H1 (cell line): ENCODE data around the gene NECTIN2. TPM values are rescaled to one million over a fixed set of nuclear protein-coding genes. Genes with fewer than 3 reads are reported as not detected.

Experiments used
- ASH2L ChIP-seq: fragments of 200-600, 300-600 bp; sonication (generic); IDR thresholded peaks from one replicate; pipeline ENCODE4 v1.7.1; 2017; ENCODE audit warnings: low read length
- EGR1 ChIP-seq: IDR thresholded peaks from 2 replicates; pipeline ENCODE4 v1.6.1; 2011; ENCODE audit warnings: low read depth, low read length, borderline replicate concordance
- KDM5A ChIP-seq: fragments of 200-600 bp; IDR thresholded peaks from 2 replicates; pipeline ENCODE4 v1.7.1; 2012; ENCODE audit warnings: mild to moderate bottlenecking, low read length, inconsistent platforms, mixed read lengths
- polyA plus RNA-seq, 7 experiments: library from polyadenylated mRNA; depleted of rRNA in 3 of 7; stranded (reverse) in 5 of 7; unstranded in 2 of 7; fragments of >200 nt in 5 of 7; fragments of 200-250 nt in 2 of 7; gene quantifications; 1 replicate in 5 of 7; 2 replicates in 1 of 7; 4 replicates in 1 of 7; pipeline versions ENCODE4 v1.2.1 to v1.2.3, GENCODE V29; 2011 to 2013; ENCODE audit warnings: missing spikeins in 2 of 7, mixed read lengths in 2 of 7
- total RNA-seq: library from RNA; stranded (reverse); fragmentation: NEBNext Ultra II Directional; extraction: Animal tissue kit (Norgen Biotek cat#: 25700); gene quantifications from 2 replicates; pipeline ENCODE4 v1.2.1, GENCODE V29; 2021
- TF ChIP-seq, protein P1 (sequence below): fragments of 300-600 bp; sonication (generic); IDR thresholded peaks from 2 replicates; pipeline ENCODE4 v1.7.1; 2012; ENCODE audit warnings: low read length, moderate library complexity, mild to moderate bottlenecking, inconsistent platforms; ENCODE audit not compliant: insufficient replicate concordance

NECTIN2 gene
- total and polyA plus RNA-seq, 2 of the 8 experiments (the other 6 are each of a cell fraction or from before 2014, with no cell fraction given) = 184 to 237 TPM

DNA sequence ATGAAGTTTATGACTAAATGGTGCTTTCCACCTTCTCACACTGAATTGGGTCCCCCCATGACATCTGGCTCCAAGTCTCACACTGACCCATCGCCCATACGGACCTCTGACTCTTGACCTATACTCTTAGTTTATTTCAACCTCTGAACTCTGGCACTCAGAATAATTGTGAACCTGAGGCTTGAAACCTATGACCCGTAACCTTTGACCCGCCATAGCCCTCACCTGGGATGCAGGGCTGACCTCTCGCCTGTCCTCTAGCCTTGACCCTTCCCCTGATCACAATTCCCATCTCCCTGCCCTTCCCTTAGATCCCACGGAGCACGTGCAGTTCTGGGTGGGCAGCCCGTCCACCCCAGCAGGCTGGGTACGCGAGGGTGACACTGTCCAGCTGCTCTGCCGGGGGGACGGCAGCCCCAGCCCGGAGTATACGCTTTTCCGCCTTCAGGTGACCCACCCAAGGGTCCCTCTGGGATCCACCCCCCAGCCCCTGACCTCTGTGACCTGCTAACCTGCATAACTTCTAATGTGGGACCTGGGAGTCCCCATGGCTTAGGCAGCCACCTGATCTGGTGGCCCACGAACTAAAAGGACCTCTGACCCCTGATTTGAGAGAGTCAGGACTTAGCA lies 32.1 kb upstream of the NECTIN2 start (continued):
- TF ChIP-seq KDM5A (no peak), EGR1 (no peak), ASH2L (no peak)
- TF ChIP-seq, protein P1, sequence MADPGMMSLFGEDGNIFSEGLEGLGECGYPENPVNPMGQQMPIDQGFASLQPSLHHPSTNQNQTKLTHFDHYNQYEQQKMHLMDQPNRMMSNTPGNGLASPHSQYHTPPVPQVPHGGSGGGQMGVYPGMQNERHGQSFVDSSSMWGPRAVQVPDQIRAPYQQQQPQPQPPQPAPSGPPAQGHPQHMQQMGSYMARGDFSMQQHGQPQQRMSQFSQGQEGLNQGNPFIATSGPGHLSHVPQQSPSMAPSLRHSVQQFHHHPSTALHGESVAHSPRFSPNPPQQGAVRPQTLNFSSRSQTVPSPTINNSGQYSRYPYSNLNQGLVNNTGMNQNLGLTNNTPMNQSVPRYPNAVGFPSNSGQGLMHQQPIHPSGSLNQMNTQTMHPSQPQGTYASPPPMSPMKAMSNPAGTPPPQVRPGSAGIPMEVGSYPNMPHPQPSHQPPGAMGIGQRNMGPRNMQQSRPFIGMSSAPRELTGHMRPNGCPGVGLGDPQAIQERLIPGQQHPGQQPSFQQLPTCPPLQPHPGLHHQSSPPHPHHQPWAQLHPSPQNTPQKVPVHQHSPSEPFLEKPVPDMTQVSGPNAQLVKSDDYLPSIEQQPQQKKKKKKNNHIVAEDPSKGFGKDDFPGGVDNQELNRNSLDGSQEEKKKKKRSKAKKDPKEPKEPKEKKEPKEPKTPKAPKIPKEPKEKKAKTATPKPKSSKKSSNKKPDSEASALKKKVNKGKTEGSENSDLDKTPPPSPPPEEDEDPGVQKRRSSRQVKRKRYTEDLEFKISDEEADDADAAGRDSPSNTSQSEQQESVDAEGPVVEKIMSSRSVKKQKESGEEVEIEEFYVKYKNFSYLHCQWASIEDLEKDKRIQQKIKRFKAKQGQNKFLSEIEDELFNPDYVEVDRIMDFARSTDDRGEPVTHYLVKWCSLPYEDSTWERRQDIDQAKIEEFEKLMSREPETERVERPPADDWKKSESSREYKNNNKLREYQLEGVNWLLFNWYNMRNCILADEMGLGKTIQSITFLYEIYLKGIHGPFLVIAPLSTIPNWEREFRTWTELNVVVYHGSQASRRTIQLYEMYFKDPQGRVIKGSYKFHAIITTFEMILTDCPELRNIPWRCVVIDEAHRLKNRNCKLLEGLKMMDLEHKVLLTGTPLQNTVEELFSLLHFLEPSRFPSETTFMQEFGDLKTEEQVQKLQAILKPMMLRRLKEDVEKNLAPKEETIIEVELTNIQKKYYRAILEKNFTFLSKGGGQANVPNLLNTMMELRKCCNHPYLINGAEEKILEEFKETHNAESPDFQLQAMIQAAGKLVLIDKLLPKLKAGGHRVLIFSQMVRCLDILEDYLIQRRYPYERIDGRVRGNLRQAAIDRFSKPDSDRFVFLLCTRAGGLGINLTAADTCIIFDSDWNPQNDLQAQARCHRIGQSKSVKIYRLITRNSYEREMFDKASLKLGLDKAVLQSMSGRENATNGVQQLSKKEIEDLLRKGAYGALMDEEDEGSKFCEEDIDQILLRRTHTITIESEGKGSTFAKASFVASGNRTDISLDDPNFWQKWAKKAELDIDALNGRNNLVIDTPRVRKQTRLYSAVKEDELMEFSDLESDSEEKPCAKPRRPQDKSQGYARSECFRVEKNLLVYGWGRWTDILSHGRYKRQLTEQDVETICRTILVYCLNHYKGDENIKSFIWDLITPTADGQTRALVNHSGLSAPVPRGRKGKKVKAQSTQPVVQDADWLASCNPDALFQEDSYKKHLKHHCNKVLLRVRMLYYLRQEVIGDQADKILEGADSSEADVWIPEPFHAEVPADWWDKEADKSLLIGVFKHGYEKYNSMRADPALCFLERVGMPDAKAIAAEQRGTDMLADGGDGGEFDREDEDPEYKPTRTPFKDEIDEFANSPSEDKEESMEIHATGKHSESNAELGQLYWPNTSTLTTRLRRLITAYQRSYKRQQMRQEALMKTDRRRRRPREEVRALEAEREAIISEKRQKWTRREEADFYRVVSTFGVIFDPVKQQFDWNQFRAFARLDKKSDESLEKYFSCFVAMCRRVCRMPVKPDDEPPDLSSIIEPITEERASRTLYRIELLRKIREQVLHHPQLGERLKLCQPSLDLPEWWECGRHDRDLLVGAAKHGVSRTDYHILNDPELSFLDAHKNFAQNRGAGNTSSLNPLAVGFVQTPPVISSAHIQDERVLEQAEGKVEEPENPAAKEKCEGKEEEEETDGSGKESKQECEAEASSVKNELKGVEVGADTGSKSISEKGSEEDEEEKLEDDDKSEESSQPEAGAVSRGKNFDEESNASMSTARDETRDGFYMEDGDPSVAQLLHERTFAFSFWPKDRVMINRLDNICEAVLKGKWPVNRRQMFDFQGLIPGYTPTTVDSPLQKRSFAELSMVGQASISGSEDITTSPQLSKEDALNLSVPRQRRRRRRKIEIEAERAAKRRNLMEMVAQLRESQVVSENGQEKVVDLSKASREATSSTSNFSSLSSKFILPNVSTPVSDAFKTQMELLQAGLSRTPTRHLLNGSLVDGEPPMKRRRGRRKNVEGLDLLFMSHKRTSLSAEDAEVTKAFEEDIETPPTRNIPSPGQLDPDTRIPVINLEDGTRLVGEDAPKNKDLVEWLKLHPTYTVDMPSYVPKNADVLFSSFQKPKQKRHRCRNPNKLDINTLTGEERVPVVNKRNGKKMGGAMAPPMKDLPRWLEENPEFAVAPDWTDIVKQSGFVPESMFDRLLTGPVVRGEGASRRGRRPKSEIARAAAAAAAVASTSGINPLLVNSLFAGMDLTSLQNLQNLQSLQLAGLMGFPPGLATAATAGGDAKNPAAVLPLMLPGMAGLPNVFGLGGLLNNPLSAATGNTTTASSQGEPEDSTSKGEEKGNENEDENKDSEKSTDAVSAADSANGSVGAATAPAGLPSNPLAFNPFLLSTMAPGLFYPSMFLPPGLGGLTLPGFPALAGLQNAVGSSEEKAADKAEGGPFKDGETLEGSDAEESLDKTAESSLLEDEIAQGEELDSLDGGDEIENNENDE = no peak
